Parathyroid adenoma (tissue), 2 donors: Measurements from ENCODE around the gene KANK2.

Experiments
- H2AFZ ChIP-seq: fragments of 300-600 bp; sonication (generic); one replicate; pipeline ENCODE4 v1.7.0; 2017; ENCODE audit warnings: antibody characterized with exemption, mild to moderate bottlenecking
- H3K27ac ChIP-seq: fragments of 300-600 bp; sonication (generic); one replicate; pipeline ENCODE4 v1.7.0; 2017
- H3K27me3 ChIP-seq: fragments of 300-600 bp; sonication (generic); one replicate; pipeline ENCODE4 v1.7.0; 2017; ENCODE audit warnings: low read length; ENCODE audit not compliant: control insufficient read depth, insufficient read depth
- H3K36me3 ChIP-seq: fragments of 300-600 bp; sonication (generic); one replicate; pipeline ENCODE4 v1.7.0; 2017; ENCODE audit warnings: low read length; ENCODE audit not compliant: control insufficient read depth, insufficient read depth
- H3K4me1 ChIP-seq: fragments of 300-600 bp; sonication (generic); one replicate; pipeline ENCODE4 v1.7.0; 2017; ENCODE audit warnings: control low read depth
- H3K4me2 ChIP-seq: fragments of 300-600 bp; sonication (generic); one replicate; pipeline ENCODE4 v1.7.0; 2017; ENCODE audit warnings: low read length
- H3K4me3 ChIP-seq: fragments of 300-600 bp; sonication (generic); one replicate; pipeline ENCODE4 v1.7.0; 2017; ENCODE audit warnings: low read depth, low read length
- H3K79me2 ChIP-seq: fragments of 300-600 bp; sonication (generic); one replicate; pipeline ENCODE4 v1.7.0; 2017; ENCODE audit warnings: control low read depth
- H3K9ac ChIP-seq: fragments of 300-600 bp; sonication (generic); one replicate; pipeline ENCODE4 v1.7.0; 2017; ENCODE audit warnings: mild to moderate bottlenecking
- H3K9me3 ChIP-seq: fragments of 300-600 bp; sonication (generic); one replicate; pipeline ENCODE4 v1.7.0; 2017; ENCODE audit warnings: low read length; ENCODE audit not compliant: control insufficient read depth
- TF ChIP-seq, protein P1 (sequence below): fragments of 300-600 bp; sonication (generic); IDR thresholded peaks from one replicate; pipeline ENCODE4 v1.7.0; 2017; ENCODE audit warnings: antibody characterized with exemption, mild to moderate bottlenecking
- donor health status: primary hyperparathyroidism.

Gene KANK2

DNA sequence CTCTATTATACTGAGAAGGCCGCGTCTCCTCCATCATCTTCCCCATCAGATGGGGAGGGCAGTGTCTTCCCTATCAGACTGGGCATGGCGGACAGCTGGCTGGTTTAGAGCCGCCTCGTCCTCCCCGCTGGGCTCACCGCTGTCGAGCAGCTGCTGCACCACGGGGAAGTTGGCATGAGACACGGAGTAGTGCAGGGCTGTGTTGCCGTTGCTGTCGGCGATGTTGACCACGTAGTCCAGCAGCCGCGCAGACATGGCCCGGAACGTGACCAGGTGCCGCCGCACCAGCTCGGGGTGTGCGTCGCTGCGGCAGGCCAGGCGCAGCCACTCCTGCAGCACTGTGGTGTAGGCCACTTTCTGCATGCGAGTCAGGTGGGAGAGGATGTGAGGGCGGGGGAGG, 23.0 kb downstream of the KANK2 start:
- H2AFZ ChIP-seq = no peak overlapping the region
- TF ChIP-seq, protein P1, sequence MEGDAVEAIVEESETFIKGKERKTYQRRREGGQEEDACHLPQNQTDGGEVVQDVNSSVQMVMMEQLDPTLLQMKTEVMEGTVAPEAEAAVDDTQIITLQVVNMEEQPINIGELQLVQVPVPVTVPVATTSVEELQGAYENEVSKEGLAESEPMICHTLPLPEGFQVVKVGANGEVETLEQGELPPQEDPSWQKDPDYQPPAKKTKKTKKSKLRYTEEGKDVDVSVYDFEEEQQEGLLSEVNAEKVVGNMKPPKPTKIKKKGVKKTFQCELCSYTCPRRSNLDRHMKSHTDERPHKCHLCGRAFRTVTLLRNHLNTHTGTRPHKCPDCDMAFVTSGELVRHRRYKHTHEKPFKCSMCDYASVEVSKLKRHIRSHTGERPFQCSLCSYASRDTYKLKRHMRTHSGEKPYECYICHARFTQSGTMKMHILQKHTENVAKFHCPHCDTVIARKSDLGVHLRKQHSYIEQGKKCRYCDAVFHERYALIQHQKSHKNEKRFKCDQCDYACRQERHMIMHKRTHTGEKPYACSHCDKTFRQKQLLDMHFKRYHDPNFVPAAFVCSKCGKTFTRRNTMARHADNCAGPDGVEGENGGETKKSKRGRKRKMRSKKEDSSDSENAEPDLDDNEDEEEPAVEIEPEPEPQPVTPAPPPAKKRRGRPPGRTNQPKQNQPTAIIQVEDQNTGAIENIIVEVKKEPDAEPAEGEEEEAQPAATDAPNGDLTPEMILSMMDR = no peak
- H3K79me2 ChIP-seq = no peaks in the 10 kb centered on the region
- no peak overlapping the region for H3K27ac ChIP-seq
- no peak overlapping the region for H3K9ac ChIP-seq
- H3K36me3 ChIP-seq = no peaks in the 10 kb centered on the region
- no peaks in the 10 kb centered on the region for H3K27me3 ChIP-seq
- H3K4me1 ChIP-seq = no peaks in the 10 kb centered on the region
- H3K4me2 ChIP-seq = no peak overlapping the region
- H3K9me3 ChIP-seq = no peaks in the 10 kb centered on the region
- no peak overlapping the region for H3K4me3 ChIP-seq

DNA sequence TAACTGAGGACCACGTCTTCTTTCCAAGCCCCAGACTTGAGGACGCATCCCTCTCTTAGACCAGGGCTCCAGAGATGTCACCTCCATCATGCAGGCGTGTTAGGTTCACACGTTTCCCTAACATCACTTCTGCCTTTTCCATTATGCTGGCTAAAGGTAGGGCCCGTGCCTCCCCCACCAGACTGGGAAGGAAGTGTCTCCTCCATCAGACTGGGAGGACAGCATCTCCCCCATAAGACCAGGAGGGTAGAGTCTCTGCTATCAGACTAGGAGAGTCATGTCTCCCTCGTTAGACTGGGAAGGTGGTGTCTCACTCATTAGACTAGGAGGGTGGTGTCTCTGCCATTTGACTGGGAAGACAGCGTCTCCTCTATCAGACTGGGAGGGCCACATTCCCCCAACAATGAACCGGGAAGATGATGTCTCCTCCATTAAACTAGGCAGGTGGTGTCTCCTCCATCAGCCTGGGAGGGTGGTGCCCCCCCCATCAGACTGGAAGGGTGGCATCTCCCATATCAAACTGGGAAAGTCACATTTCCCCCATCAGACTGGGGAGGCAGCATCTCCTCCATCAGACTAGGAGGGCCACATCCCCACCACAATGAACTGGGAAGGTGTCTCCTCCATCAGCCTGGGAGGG, 23.7 kb downstream of the KANK2 start:
- H3K4me3 ChIP-seq = no peak overlapping the region
- H3K27me3 ChIP-seq = no peaks in the 10 kb centered on the region
- H3K79me2 ChIP-seq = no peaks in the 10 kb centered on the region
- TF ChIP-seq, protein P1 = no peak
- no peak overlapping the region for H2AFZ ChIP-seq
- no peaks in the 10 kb centered on the region for H3K9me3 ChIP-seq
- H3K27ac ChIP-seq = no peak overlapping the region
- no peaks in the 10 kb centered on the region for H3K4me1 ChIP-seq
- H3K36me3 ChIP-seq = no peaks in the 10 kb centered on the region
- no peak overlapping the region for H3K4me2 ChIP-seq
- H3K9ac ChIP-seq = no peak overlapping the region

DNA sequence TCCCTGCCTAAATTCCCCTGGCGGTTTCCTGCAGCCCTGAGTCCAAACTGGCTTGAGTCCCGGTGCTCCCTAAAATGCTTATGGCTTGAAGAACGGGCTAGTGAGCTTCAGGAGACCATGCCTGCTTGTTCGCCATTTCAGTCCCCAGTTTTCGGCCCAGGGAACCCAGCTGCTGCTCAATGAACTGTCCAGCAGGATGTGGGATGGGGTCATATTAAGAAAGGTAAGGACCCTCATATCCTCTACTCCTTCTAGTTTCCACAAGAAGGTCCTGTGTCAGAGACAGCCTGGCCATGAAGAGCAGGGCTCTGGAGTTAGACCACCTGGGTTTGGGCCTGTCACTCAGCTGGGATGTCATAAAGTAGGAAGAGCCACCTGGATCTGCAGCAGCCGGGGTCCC, 24.8 kb downstream of the KANK2 start:
- Histone ChIP-seq H3K27me3 (no peaks in the 10 kb centered on the region), H3K4me1 (no peaks in the 10 kb centered on the region), H3K79me2 (no peaks in the 10 kb centered on the region), H2AFZ (no peak overlapping the region), H3K4me2 (no peak overlapping the region), H3K27ac (no peak overlapping the region), H3K9ac (no peak overlapping the region), H3K4me3 (no peak overlapping the region), H3K36me3 (no peaks in the 10 kb centered on the region), H3K9me3 (no peaks in the 10 kb centered on the region)
- TF ChIP-seq, protein P1 = no peak

DNA sequence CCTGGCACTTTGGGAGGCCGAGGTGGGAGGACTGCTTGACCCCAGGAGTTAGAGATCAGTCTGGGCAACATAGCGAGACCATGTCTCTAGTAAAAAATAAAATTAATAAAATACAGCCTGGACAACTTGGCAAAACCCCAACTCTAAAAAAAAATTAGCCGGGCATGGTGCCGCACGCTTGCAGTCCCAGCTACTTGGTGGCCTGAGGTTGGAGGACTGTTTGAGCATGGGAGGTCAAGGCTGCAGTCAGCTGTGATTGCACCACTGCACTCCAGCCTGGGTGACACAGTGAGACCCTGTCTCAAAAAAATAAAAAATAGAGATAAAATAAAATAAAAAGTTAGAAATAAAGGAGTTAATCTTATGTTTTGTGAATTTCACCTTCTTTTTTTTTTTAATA, 26.2 kb downstream of the KANK2 start:
- Histone ChIP-seq H3K27ac (no peak overlapping the region), H3K4me1 (no peaks in the 10 kb centered on the region), H3K36me3 (no peaks in the 10 kb centered on the region), H3K27me3 (no peaks in the 10 kb centered on the region), H3K9ac (no peak overlapping the region), H3K4me2 (no peak overlapping the region), H3K9me3 (no peaks in the 10 kb centered on the region), H3K79me2 (no peaks in the 10 kb centered on the region), H3K4me3 (no peak overlapping the region), H2AFZ (no peak overlapping the region)
- TF ChIP-seq, protein P1 = no peak
